Stimulated activated CD4-positive, alpha-beta T cell treated with anti-CD3 and anti-CD28 coated beads, Interleukin-4, amount 100 ng/mL, for 4 hours (primary cell): ENCODE data around the gene F2RL2.

Experiments used
- DNase-seq, 2 experiments: peaks; one replicate each; pipeline ENCODE4 v3.0.0-alpha.2; 2020

The F2RL2 gene, protein sequence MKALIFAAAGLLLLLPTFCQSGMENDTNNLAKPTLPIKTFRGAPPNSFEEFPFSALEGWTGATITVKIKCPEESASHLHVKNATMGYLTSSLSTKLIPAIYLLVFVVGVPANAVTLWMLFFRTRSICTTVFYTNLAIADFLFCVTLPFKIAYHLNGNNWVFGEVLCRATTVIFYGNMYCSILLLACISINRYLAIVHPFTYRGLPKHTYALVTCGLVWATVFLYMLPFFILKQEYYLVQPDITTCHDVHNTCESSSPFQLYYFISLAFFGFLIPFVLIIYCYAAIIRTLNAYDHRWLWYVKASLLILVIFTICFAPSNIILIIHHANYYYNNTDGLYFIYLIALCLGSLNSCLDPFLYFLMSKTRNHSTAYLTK

GRCh38 chr5:76622973-76623596 lies at the start of gene F2RL2:
TSS of gene F2RL2 (minus strand) at chr5:76623403. CDS start at chr5:76623230, 173 bp downstream.
- no peak for DNase-seq

DNA sequence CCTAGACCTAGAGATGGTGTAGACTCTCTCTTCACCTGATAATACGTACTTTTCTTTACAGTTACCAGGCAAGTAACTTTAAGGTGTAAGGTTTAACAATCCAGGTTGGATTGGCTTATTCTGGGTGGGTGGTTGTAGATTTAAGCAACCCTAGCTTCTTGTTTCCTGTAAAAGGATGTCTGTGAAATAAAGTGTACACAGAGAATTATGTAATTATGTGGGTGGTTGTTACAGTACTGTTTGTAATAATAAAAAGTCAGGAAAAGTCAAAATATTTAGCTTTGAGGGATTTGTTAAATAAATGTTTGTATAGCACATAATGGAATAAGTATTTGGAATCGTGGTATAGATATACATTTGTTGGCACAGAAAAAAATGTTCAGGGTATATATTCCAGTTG lies 49.0 kb upstream of the F2RL2 start:
- no peak for DNase-seq

- DNase-seq: no peak
These were observed 47.3 kb upstream of the F2RL2 start for GRCh38 chr5:76670508-76670907.

DNA sequence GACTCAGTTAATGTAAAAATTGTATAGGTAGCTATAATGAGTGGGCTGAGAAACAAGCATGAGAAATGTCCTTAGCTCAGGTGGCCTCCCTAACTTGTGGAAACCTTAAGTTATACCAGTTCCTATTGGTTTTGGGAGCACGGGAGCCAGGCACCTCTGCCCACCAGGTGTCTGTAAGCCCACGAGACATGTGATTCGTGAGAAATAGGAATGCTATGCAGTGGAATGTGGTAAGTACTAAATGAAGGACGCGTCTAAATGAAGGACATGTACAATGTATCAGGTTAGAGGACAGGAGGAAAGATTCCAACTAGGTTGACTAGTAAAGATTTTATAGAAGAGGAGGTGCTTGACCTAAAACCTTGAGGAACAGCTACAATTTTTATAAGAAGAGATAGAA lies 46.0 kb upstream of the F2RL2 start:
- no peak for DNase-seq

DNA sequence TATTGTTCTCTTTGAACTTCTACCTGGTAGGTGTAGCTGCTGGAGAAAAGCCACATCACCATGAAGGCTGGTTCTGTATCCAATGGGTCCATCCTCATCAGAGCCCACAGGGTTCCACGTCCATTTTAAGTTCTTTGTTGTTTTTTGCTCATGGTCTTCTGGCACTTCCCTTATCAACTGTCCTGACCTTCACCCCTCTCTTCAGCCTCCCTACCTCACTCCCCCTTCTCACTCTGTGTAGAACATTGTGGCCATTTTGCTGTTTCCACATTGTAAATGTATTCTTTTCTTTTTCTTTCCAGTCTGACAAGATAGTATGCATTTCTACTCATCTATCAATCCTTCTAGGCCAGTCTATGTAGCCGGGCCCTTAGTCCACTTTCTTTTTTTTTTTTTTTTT lies 44.3 kb upstream of the F2RL2 start:
- DNase-seq: no peak

DNA sequence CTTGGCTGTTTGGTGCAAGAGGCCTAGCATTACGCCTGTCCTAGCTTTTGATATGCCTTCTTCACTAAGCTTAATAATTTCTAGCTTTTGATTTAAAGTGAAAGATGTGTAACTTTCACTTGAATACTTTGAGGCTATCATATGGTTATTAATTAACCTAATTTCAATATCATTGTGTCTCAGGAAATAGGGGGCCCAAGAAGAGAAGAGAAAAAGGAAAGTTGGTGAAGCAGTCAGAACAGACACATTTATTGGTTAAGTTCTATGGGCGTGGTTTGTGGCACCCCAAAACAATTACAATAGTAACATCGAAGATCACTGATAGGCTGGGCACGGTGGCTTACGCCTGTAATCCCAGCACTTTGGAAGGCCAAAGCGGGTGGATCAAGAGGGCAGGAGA lies 40.9 kb upstream of the F2RL2 start:
- no peak for DNase-seq

- DNase-seq: no peak
These were observed 40.4 kb upstream of the F2RL2 start for GRCh38 chr5:76663573-76663972.

DNA sequence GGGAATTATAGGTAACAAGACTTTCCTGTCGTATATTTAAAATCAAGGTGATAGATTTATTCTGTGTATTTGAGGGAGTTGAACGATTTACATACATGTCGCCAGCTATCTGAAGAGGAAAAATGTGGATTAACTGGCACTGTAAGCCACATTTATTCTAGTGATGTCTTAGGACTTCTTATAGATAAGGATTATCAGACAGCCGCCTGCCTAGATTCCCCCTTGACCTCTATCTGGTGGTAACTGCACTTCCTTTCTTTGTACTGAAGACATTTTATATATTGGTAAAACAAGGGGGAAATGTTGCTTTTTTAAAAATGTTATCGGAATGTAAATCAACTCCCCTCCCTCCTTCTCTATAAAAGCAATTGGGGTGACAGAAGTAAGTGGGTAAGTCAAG lies 39.3 kb upstream of the F2RL2 start:
- no peak for DNase-seq

DNA sequence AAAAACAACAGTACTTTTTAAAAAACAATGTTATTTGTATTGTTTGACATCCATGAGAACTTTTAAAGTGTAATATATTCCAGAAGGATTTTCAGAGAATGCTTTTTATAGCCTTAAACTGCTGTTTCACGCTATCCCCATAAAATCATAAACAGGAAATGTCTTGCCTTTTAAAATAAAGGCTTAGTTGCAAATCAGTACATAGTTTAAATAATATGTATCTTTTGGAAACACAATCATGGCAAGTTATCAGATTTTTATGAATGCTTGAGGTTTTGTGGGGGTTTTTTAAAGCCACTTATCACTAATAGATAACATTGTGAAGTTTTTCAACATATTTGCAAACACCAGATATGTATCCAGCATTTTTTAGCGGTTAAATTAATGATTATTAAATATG lies 37.2 kb upstream of the F2RL2 start:
- DNase-seq: no peak

DNA sequence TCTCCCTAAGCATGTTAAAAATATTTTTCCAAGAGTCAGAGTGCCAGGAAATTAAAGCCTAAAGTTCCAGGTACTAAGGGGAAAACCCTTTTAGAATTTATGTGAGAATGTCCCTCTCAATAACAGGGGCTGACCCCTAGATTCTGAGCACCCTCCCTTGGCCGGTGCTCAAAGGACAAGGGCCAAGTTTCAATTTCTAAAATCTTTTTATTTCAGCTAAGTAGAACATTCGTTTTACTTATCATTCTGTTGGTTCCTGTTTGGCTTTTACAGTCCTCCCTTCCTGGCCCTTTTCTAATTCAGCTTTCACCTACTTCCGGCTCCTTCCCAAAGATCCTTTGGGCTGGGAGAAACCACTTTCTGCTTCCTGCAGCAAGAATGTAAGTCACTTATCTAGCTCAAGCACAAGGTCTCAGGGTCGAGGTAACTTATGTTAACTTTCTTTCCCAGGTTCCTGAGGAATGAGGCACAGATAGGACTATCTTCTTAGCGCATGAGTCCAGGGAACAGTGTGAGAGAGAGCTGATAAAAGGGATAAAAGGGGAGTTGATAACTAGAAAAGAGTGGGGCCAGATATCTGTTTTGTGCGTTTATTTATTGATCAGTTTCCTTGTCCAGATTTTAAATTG lies 34.6 kb upstream of the F2RL2 start:
- DNase-seq: no peak

DNA sequence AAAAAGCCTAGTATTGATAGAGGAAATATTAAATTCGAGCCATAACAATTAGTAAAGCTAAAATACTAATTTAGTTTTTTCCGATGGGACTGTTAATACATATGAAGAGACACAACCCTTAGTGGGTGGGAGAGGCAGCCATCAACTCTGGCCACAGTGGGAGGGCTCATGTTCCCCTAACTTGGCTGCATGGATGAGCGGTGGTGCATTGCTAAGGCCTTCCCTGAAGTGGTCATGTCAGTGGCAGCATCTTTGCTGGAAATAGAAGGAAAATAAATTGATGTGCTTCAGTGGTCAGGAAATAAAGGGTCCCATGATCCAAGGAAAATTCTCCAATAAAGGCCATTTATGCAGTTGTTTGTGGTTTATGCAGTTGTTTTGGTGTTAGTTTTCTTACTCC lies 33.9 kb upstream of the F2RL2 start:
- DNase-seq: no peak

DNA sequence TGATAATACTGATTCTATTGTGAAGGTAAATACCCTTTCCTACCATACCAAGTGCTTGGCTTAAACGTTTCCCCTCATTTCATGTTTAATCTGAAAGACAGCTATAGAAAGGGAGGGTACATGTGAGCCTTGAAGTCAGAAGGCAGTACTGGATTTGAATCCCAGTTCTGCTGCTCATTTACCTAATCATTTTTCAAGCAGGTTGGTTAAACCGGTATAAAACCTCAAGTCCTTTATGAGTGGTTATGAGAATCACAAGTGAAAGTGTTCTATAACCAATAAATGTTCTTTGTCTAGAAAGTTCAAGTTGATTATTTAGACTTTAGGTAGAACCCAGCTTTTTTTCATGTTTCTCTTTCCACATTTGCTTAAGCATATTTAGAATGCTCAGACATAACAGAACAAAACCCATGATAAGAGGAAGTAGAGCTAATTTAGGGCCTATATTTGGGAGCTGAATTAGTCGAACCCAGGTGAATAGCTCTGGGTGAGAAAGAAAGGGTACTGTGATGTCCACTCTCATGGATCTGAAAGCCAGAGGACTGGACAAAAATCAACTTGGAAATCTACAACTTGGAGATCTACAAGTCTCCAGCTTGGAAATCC lies 29.7 kb upstream of the F2RL2 start:
- no peak for DNase-seq

DNA sequence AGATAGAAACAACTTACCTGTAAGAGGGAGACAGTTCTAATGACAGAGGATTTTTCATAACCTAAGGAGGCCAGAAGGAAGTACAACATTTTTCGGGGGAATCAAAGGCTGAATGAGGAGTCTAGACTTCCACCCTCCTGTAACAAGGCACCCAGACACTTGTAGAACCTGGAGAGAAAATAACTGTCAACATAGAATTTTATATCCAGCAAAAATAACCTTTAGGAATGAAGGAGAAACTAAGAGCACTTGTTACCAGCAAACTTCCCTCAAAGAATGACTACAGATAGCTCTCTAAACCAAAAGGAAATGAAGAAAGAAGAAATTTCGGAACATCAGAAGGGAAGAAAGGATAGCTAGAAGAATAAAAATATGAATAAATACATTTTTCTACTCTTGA lies 25.9 kb upstream of the F2RL2 start:
- no peak for DNase-seq

GRCh38 chr5:76643371-76643770 lies 20.2 kb upstream of the F2RL2 start:
- no peak for DNase-seq

- DNase-seq: no peak
These were observed 19.3 kb upstream of the F2RL2 start for GRCh38 chr5:76642390-76643040.

- DNase-seq: peak; percentile 38 to 52
These were observed 18.4 kb upstream of the F2RL2 start for GRCh38 chr5:76641514-76642120.

- no peak for DNase-seq
These were observed 15.3 kb upstream of the F2RL2 start for GRCh38 chr5:76638479-76638878.

DNA sequence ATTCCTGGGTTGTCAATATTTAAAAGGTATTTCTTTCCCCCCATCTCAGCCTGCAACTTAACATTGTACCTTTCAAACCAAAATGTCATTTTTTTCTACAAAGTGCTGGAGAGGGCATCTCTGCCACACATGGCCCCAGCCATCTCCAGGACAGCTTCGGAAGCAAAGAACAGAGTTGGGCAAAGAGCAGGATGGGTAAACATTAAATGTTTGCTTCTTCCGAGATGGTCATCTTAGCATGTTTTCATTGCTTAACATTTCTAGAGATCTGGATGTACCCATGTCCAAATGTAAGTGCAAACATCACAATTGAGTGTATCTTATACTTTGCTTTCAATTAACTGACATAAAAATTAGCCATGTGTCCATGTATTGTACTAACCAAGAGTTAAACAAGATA lies 14.3 kb upstream of the F2RL2 start:
- DNase-seq: no peak

DNA sequence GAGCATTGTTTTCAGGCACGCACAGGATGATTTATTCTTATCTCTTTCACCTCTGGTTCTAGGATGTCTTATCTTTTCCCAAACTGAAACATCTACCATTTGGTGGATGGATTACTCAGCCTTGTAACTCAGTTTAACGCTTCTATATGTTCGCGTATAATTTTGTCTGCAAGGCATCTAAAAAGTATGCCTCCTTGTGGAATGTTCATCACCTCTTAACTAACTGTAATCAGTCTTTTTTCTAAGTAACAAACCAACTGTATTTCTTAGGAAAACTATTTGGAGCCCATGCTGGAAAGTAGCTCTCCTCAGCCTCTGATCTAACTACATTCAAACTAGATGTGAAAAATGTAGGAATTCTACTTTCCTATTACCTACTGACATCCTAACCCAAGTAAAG lies 11.5 kb upstream of the F2RL2 start:
- no peak for DNase-seq

DNA sequence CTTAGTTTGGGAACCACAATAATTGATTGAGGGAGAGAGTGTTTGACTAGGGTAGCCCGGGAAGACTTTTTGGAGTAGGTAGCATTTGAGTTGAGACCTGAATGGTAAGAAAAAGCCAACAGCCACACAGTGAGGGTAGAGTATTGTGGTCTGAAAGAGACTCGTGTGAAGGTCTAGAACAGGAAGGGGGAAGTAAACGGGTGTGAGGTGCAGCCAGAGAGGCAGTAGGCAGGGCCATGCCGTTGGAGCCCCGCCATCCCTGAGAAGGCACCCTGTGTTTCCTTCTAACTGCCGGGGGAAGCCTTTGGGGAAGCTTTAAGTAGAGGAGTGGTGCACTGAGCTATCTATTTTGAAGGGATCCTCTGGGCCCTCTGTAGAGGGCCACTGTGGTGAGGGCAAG lies 3.5 kb upstream of the F2RL2 start:
- DNase-seq: no peak

DNA sequence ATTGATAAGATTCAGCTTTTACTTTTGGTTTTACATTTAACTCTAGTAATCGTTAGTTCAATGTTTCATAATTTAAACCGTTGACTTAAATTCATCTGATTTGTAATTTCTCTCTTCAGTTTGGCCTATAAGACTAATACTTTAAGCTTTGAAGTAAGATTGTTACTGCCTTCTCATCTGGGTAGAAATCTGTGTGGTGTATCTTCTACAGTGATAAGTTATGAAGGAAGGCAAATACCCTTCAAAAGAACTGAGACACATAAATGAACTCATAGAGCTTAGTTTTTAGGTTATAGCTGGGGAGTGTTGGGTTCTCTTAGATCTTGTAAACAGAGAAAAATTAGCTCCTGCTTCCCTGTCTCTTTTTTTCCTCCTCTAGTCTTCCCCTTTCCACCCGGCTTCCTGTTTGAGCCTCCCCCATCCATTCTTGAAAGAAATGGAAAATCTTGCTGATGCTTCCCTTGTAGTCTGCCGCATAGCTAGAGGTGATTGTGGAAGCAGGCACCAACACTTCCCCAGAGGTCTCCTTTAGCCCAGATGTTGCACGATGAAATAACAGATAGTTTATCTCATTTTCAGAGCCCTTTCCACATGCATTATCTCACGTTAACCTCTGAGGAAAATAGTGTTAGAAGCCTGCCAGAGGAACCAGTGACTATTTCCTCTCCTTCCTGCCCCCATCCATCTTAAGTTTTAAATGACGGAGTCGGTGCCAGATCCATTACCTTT lies 2.0 kb upstream of the F2RL2 start:
- DNase-seq: no peak

- no peak for DNase-seq
These were observed 1.1 kb downstream of the F2RL2 start for GRCh38 chr5:76622076-76622475.
